Left renal cortex interstitium (tissue), 4 donors: Measurements from ENCODE around the gene ACADS. TPM values are rescaled to one million over a fixed set of nuclear protein-coding genes. Genes with fewer than 3 reads are reported as not detected.
"Not testable (repeated sequence)": the region's sequence is repeated elsewhere in the genome, so short reads cannot be mapped to it uniquely, and the experiment has no call there.

Source experiments
- DNase-seq, 4 donors: peaks; one replicate each; pipeline ENCODE4 v3.0.0-alpha.2; 2013; ENCODE audit warnings: low read depth in 4 of 4, low spot score in 2 of 4, missing footprints in 1 of 4
- polyA plus RNA-seq, 4 donors: library from polyadenylated mRNA; unstranded; fragments of 120-200 nt; gene quantifications; one replicate each; pipeline ENCODE4 v1.2.1, GENCODE V29; 2013; ENCODE audit not compliant: insufficient read length in 4 of 4

The ACADS gene
- polyA plus RNA-seq, 4 donors: 18.1 to 24.2 (median 23.2) TPM

GRCh38 chr12:120725151-120725658 is 421 bp upstream of the ACADS start:
- no peak for DNase-seq

DNA sequence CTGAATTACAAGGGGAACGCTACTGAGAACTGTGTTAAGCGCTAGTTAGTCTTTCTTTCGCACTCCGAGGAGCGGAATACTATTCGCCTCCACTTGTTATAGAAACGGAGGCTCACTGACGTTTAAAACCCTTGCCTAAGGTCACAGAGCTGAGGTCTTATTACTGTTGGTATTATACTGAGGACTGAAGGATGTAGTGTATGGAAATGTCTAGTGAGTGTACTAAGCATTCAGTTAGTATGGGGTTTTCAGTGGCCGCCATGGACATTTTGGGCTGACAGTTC is 826 bp downstream of the ACADS start:
- DNase-seq: no peak

DNA sequence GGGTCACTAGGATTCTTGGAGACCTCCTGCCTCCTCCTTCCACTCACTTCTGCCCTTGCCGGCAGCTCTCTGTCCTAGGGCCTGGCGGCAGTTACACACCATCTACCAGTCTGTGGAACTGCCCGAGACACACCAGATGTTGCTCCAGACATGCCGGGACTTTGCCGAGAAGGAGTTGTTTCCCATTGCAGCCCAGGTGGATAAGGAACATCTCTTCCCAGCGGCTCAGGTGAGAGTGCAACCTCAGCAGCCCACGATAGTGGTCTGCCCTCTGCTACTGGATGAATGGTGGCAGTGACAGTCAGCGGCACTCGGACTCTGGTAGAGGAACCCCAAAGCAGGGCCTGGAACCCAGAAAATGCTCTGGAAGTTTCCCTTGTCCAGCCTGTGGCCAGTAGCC is 1.3 kb downstream of the ACADS start:
- no peak for DNase-seq

DNA sequence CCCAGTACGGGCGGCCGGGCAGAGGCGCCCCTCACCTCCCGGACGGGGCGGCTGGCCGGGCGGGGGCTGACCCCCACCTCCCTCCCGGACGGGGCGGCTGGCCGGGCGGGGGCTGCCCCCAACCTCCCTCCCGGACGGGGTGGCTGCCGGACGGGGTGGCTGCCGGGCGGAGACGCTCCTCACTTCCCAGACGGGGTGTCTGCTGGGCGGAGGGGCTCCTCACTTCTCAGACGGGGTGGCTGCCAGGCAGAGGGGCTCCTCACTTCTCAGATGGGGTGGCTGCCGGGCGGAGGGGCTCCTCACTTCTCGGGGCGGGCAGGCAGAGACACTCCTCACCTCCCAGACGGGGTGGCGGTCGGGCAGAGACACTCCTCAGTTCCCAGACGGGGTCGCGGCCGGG is 6.6 kb downstream of the ACADS start:
- DNase-seq: not testable (repeated sequence)

DNA sequence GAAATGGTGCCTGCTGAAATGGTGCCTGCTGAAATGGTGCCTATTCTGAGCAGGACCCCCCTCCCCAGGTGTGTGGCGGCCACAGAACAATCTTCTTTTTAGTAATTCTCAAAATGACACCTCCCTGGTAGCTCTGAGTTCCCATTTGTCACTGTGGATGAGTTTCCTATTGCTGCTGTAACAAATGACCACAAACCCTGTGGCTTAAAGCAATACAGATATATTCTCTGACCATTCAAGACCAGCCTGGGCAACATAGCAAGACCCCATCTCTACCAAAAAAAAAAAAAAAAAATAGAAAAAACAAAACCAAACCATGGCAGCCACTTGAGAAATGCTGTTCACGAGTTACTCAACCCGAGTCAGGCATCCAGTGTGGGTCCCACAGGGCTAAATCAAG is 7.9 kb downstream of the ACADS start:
- DNase-seq: no peak

- DNase-seq: no peak
Observed at GRCh38 chr12:120734210-120734609, 8.6 kb downstream of the ACADS start.

GRCh38 chr12:120735181-120735580 is 9.6 kb downstream of the ACADS start:
- DNase-seq: no peak

- no peak for DNase-seq
Observed at GRCh38 chr12:120736404-120737331, 11.0 kb downstream of the ACADS start.

DNA sequence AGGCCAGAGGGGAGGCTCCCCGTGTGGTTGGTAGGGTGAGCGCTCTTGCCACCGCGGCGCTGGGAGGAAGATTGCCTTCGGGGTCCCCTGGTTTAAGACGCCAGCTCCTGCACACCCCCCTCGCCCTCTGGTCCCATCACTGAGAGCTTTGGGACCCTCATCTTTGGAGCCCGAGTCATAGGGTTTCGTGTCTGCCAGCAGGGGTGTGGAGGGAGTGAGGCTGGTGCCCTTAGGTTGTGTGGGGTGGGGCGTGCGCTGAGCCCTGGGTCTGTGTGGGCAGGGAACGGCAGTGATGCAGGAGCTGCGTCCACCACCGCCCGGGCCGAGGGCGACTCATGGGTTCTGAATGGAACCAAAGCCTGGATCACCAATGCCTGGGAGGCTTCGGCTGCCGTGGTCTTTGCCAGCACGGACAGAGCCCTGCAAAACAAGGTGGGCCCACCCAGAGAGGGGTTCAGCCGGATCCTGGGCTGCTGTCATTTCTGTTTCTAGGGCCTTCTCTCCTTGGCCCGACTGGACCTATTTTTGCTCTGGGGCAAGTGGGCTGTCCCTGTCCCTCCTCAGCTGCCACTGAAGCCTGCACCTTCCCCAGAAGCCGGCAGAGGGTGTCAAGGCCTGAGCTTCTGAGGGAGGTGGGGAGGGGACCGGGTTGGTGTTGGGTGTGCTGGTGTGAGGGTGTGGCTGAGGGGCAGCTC is 12.1 kb downstream of the ACADS start:
- no peak for DNase-seq

DNA sequence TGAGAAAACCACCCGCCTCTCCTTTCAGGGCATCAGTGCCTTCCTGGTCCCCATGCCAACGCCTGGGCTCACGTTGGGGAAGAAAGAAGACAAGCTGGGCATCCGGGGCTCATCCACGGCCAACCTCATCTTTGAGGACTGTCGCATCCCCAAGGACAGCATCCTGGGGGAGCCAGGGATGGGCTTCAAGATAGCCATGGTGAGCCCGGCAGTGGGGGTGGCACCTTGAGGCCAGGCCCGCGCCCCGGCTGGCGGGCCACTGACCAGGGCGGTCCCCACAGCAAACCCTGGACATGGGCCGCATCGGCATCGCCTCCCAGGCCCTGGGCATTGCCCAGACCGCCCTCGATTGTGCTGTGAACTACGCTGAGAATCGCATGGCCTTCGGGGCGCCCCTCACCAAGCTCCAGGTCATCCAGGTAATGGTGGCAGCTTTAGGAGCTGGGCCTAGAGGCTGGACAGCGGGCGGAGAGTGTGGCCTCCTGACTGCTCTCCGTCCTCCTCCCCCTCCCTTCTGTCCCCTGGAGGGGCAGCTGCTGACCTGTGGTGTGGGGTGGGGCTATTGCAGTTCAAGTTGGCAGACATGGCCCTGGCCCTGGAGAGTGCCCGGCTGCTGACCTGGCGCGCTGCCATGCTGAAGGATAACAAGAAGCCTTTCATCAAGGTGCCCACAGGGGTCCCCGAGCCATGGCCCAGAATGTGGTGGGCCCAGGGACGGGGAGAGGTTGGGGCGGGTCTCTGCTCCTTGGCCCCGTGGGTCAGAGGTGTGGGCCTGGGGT is 12.8 kb downstream of the ACADS start:
- DNase-seq: no peak

DNA sequence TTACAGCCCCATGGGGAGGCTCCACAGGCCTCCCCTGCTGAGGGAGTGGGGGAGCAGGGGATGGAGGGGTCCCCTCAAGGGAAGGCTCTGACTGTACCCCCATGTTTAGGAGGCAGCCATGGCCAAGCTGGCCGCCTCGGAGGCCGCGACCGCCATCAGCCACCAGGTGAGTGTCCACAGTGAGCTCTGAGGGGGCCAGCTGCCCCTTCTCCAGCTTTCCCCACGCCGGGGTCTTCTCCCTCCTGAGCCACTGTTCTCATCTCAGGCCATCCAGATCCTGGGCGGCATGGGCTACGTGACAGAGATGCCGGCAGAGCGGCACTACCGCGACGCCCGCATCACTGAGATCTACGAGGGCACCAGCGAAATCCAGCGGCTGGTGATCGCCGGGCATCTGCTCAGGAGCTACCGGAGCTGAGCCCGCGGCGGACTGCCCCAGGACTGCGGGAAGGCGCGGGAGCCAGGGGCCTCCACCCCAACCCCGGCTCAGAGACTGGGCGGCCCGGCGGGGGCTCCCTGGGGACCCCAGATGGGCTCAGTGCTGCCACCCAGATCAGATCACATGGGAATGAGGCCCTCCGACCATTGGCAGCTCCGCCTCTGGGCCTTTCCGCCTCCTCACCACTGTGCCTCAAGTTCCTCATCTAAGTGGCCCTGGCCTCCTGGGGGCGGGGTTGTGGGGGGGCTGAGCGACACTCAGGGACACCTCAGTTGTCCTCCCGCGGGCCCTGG is 13.6 kb downstream of the ACADS start:
- DNase-seq: no peak

GRCh38 chr12:120739821-120740613 is 14.4 kb downstream of the ACADS start:
- DNase-seq: no peak

DNA sequence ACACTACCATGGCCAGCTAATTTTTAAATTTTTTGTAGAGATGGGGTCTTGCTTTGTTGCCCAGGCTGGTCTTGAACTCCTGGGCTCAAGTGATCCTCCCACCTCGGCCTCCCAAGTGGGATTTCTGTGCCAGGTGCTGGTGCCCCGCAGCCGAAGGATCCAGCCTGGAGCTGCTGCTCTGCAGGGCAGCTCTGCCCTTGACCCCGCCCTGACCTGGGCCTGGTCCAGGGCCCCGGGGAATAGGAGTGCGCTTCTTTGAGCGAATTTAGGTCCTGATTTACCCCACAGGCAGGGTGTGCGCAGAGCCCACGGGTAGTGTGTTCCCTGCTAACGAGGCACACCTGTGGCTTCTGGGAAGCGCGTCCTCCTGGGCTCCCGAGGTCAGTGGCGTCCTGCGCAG is 15.2 kb downstream of the ACADS start:
- no peak for DNase-seq

DNA sequence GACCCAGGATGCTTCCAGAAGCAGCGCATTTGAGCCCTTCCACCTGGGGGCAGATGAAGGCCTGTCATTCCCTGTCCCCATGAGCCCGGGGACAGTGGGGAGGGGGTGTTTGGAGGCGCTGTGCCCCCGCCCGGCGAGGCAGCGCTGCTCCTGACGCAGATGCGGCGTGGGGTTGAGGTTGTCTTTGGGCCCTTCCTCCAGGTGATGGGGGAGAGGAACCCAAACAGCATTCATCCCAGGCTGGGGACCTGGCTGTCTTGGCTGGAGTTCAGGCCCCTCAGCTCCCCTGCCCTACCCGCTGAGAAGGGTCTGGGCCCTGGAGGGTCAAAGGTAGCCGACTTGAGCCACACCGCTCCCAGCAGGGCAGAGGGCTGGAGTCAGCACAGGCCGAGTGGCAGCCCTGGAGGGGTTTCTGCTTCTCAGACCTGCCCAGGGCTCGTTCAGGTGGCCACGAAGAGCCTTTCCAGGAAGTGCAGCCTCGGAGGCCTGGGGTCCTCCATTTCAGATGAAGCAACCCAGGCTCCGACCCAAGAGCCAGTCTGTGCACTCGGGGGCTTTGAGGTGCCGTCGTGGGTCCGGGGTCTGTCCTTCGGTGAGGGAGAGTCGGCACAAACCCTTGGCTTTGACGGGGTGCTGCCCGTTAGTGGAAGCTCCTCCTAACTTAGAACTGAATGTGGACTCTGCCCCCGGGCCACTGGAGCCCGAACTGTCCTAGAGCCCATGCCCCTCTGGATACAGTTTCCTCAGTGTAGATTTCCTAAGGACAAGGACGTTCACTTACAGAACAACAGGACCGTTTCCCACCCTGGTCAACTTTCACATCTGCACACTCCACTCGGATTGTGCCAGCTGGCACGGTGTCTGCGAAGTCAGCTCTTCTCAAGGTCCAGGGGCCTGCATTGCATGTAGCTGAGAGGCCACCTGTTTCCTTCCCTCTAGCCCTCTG is 16.1 kb downstream of the ACADS start:
- DNase-seq: no peak

- DNase-seq: no peak
Observed at GRCh38 chr12:120744922-120745493, 19.4 kb downstream of the ACADS start.

- no peak for DNase-seq
Observed at GRCh38 chr12:120748242-120748641, 22.6 kb downstream of the ACADS start.

GRCh38 chr12:120749256-120749655 is 23.6 kb downstream of the ACADS start:
- no peak for DNase-seq

DNA sequence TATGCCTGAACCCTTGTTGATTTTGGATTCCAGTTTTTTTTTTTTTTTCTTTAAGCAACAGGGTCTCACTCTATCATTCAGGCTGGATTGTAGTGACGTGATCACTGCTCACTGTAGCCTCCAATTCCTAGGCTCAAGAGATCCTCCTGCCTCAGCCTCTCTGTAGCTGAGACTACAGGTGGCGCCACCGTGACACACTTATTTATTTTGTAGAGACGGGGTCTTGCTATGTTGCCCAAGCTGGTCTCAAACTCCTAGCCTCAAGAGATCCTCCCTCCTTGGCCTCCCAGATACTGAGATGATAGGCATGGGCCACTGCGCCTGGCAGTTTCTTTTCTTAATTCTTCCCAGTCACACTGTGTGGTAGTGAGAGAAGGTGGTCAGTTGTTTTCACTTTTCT is 25.2 kb downstream of the ACADS start:
- DNase-seq: no peak
